Hepatic stellate cell (primary cell): ENCODE measurements around the gene ZNF280A.
"Not testable (repeated sequence)": the region's sequence is repeated elsewhere in the genome, so short reads cannot be mapped to it uniquely, and the experiment has no call there.

Source experiments
- DNase-seq: peaks from one replicate; pipeline ENCODE4 v3.0.0; 2011; ENCODE audit warnings: low spot score

ZNF280A gene

DNA sequence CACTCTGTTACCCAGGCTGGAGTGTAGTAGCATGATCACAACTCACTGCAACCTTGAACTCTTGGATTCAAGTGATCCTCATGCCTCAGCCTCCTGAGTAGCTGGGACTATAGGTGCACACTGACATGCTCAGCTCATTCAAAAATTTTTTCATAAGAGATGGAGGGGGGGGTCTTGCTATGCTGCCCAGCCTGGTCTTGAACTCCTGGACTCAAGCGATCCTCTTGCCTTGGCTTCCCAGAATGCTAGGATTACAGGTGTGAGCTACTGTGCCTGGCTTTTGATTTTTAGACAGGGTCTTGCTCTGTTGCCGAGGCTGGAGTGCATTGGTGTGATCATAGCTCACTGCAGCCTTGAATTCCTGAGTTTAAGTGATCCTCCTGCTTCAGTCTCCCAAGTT lies 25.0 kb upstream of the ZNF280A start:
- DNase-seq: no peak

DNA sequence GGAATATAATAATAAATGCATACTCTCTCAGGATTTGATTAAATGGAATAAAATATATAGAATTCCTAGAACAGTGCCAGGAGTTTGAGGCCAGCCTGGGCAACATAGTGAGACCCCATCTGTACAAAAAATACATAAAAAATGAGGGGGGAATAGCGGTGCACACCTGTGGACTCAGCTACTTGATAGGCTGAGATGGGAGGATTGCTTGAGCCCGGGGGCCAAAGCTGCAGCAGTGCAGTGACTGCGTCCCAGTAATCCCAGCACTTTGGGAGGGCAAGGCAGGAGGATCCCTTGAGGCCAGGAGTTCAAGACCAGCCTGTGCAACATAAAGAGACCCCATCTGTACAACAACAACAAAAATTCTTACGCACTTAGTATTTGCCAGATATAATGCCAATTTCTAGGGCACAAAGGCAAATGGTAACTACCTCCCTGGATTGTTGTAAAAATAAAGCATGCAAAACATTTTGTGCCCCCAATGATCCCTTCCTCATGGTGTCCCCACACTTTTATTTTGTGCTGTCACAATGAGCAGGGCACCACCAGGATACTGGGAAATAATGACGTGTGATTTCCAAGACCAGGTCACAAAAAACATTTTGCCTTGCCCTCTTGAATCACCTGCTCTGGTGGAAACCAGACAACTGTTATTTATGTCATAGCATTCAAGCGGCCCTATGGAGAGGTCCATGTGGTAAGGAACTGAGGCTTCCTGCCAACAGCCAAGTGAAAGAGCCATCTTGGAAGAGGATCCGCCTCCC lies 18.3 kb upstream of the ZNF280A start:
- DNase-seq: no peak

DNA sequence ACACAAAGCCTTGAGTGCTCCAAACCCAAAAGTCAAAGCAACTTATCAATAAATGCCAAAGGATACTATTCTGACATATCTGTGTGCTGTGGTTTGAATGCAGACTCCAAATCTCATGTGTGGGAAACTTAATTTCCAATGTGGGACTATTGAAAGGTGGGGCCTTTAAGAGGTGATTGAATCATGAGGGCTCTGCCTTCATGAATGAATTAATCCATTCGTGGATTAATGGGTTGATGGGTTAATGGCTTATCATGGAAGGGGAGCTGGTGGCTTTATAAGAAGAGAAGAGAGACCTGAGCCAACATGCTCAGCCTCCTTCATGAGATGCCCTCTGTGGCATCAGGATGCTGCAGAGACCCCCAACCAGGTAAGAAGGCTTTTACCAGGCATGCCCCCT lies 16.8 kb upstream of the ZNF280A start:
- DNase-seq: no peak

DNA sequence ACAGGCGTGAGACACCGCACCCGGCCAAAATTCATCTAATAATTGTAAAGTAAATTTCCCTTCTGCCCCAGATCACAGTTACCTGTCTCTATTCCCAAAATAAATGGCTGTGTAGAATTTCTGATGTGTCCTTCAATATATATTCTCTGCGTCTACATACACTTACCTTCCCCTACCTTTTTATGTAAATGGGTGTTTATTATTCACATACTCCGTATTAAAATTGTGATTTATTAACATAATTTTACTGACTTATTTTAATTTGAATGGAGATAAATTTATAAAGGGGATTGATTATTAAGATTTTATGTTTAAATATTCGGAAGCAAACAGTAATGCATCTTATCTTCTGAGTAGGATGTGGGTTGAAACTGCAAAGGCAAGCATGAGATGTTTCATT lies 16.4 kb upstream of the ZNF280A start:
- DNase-seq: no peak

DNA sequence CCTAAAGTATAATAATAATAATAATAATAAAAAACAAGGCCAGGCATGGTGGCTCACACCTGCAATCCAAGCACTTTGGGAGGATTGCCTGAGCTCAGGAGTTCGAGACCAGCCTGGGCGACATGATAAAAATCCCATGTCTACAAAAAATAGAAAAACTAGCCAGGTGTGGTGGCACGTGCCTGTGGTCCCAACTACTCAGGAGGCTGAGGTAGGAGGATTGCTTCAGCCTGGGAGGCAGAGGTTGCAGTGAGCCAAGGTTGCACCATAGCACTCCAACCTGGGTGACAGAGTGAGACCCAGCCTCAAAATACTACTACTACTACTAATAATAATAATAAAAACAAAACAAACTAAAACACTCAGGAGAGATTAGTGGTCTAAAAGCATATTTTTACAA lies 15.6 kb upstream of the ZNF280A start:
- no peak for DNase-seq

DNA sequence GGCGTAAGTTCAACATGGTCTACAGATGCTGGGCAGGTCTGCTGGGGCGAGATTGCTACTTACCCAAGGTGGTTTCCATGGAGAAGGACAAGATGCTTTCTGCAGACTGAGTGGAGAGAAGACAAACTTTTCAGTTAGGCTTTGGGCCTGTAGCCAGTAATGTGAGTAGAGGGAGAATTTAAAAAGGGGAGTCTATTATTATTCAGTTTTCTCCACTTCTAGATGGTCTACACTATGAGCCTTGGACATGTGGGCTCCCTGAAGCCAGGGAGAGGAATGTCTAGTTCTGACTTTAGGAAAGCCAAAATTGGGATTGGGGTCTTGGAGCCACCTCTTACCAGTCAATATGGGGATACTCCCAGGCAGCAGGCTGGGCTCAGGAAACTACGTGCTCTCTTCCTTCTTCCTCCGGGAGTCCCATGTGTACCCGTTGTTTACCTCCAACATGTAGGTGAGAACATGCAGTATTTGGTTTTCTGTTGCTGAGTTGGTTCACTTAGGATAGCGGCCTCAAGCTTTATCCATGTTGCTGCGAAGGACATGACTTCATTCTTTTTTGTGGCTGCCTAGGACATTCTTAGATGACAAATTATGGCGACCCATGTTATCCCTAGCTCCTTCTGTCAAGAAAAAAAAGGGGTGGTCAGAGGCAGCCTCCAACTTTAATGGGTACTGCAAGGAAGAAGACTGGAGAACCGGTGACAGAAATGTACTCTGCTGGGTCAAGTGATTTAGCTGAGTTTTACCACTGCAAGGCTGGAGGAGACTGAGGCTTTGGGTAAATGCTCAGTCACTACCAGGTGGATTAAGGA lies 14.7 kb upstream of the ZNF280A start:
- DNase-seq: no peak

DNA sequence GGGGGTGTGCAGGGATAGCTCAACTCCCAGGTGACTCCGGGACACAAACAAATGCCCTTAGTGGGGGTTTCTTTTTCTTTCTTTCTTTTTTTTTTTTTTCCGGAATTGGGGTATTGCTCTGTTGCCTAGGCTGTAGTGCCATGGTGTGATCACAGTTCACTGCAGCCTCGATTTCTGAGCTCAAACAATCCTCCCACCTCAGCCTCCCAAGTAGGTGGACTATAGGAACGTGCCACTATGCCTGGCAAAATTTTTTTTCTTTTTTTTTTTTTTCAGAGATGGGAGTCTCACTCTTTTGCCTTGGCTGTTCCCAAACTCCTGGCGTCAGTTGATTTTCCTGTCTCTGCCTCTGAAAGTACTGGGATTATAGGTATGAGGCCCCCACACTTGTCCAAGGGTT lies 13.8 kb upstream of the ZNF280A start:
- no peak for DNase-seq

DNA sequence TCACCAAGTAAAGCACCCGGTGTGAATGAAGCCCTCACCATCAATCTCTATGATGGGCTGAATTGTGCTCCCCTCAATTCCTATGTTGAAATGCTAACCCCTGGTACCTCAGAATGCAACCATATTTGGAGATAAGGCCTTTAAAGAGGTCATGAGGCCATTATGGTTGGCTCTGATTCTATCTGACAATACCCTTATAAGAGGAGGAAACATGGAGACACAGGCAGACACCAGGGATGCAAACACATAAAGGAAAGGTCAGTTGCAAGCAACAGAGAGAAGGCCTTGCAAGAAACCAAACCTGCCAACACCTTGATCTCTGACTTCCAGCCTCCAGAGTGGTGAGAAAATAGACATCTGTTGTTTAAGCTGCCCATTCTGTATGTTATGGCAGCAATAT lies 13.3 kb upstream of the ZNF280A start:
- no peak for DNase-seq

DNA sequence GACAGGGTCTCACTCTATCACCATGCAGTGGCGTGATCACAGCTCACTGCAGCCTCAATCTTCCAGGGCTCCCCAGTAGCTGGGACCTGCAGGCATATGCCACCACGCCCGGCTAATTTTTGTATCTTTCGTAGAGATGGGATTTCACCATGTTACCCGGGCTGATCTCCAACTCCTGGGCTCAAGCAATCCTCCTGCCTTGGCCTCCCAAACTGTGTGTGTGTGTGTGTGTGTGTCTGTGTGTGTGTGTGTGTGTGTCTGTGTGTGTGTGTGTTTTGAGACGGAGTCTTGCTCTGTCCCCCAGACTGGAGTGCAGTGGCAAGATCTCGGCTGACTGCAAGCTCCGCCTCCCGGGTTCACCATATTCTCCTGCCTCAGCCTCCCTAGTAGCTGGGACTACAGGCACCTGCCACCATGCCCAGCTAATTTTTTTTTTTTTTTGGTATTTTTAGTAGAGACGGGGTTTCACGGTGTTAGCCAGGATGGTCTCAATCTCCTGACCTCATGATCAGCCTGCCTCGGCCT lies 12.5 kb upstream of the ZNF280A start:
- DNase-seq: not testable (repeated sequence)

DNA sequence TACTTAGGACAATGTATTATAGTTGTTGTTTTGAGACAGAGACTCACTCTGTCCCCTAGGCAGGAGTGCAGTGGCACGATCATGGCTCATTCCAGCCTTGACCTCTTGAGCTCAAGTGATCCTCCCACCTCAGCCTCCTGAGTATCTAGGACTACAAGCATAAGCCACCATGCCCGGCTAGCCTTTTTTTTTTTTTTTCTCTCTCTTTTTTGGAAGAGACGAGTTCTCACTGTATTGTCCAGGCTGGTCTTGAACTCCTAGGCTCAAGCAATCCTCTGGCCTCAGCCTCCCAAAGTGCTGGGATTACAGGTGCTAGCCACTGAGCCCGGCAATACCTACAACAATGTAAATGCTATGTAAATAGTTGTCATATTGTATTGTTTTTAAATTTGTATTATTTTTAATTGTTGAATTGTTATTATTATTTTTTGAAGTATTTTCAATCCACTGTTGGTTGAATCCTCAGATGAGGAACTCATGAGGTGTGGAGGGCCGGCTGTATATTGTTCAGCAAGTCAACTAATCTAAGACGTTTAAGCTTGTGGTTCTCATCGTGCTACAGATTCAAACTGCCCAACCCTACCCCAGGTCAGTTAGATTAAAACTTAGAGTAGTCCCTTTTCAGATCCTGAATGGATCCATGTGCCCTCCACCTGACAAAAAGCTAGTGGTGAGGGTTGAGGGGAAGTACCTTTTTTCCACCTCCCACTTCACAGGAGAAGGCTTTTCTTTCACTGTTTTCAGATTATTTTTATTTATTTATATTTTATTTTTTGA lies 11.9 kb upstream of the ZNF280A start:
- no peak for DNase-seq

DNA sequence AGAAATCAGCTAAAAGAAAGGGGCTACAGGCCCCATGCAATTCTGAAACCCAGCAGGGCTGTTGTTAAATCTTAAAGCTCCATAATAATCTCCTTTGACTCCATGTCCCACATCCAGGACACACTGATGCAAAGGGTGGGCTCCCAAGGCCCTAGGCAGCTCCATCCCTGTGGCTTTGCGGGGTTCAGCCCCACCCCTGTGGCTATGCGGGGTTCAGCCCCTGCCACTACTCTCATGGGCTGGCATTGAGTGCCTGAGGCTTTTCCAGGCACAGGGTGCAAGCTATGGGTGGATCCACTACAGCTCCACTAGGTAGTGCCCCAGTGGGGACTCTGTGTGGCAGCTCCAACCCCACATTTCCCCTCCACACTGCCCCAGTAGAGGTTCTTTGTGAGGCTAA lies 8.7 kb upstream of the ZNF280A start:
- DNase-seq: no peak

DNA sequence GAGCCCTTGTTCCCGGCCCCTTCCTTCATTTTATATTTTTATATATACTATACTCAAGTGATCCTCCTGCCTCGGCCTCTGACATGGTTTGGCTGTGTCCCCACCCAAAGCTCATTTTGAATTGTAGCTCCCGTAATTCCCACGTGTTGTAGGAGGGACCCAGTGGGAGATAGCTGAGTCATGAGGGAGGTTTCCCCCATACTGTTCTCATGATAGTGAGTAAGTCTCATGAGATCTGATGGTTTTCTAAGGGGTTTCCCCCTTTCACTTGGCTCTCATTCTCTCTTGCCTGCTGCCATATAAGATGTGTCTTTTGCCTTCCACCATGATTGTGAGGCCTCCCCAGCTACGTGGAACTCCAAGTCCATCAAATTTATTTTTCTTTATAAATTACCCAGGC lies 7.2 kb upstream of the ZNF280A start:
- no peak for DNase-seq

DNA sequence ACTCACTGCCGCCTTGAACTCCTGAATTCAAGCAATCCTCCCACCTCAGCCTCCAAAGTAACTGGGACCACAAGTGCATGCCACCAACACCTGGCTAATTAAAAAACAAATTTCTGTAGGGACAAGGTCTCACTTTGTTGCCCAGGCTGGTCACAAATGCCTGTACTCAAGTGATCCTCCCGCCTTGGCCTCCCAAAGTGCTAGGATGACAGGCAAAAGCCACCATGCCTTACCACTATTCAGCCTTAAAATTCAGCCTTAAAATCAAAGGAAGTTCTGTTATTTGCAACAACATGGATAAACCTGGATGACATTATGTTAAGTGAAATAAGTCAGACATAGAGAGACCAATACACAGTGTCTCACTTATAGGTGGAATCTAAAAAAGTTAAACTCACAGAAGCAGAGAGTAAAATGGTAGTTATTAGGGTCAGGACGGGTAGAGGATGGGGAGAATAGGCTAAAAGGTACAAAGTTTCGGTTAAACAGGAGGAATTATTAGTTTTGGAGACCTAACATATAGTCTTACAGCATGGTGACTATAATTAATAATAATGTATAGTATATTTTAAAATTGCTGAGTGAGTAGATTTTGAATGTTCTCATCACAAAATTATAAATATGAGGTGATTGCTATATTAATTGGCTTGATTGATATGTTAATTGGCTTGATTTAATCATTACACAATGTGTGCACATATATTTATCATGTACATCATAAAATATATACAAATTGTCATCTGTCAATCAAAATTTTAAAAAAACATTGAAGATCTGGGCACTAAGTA lies 6.2 kb upstream of the ZNF280A start:
- no peak for DNase-seq

DNA sequence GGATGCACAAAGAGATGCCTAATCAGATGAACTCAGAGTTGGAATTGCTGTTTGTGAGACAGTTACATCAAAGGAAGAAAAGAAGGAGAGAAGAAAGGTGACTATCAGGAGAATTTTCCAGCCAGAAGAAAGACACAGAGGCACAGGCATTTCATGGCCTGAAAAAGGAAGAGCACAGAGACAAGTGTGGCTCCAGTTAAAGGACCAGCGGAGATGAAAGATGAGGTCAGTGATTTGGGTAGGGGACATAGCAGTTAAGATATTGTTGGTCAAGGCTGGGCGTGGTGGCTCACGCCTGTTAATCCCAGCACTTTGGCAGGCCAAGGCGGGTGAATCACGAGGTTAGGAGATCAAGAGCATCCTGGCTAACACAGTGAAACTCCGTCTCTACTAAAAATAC lies 3.4 kb upstream of the ZNF280A start:
- no peak for DNase-seq

DNA sequence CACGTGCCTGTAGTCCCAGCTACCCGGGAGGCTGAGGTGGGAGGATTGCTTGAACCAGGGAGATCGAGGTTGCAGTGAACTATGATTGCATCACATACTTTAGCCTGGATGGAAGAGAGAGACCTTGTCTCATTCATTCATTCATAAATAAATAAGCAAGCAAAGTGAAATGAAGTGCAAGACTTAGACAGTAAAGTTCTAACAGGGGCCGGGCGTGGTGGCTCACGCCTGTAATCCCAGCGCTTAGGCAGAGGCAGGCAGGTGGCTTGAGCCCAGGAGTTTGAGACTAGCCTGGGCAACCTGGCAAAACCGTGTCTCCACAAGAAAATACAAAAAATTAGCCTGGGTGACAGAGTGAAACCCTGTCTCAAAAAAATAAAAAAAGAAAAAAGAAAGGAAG lies 1.6 kb upstream of the ZNF280A start:
- no peak for DNase-seq

DNA sequence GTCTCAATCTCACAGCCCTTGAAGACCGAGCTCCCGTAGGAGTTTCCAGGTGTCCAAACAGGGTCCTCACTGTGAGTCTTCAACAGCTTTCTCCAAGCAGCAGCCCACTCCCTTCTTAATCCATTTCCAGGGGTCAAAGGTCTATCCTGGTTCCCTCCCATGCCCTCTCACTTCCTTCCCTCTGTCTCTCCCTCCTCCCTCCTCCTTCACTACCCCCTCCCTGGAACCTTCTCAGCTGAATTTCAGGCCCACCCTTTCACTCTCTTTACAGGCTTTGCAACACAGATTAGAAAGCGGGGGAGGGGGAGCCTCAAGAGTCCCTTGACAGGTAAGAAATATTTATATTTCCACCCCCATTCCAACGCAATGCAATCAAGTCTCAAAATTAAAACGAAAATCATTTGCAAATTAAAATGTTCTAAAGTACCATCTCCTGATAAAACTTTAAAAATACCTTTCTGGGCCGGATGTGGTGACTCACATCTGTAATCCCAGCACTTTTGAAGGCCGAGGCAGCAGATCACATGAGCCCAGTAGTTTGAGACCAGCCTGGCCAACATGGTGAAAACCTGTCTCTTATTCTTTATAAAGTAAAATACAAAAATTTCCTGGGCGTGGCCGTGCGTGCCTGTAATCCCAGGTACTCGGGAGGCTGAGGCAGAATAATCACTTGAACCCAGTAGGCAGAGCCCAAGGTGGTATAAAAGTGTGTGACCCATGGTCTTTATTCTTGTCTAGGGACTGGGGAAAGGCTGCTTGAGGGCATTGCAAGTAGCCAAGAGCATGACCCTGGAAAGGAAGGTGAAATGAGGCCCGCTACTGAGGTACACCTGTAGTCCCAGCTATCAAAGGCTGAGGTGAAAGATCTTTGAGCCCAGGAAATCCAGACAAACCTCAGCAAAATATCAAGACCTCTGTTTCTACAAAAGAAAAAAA lies 865 bp upstream of the ZNF280A start:
- DNase-seq: no peak

DNA sequence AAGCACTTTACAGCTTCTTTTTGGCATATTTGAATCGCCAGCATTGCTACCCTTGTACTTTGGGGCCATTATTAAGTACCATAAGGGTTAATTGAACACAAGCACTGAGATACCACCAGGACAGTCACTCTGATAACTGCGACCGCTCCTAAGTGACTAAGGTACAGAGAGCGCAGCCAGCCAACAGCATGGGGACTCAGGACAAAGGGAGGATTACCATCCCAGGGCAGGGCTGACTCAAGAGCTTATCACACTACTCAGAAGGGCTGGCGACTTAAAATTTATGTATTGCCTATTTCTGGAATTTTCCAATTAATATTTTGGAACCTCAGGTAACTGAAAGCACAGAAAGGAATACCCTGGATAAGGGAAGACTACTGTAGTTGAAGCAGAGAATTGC lies 479 bp downstream of the ZNF280A start:
- no peak for DNase-seq

DNA sequence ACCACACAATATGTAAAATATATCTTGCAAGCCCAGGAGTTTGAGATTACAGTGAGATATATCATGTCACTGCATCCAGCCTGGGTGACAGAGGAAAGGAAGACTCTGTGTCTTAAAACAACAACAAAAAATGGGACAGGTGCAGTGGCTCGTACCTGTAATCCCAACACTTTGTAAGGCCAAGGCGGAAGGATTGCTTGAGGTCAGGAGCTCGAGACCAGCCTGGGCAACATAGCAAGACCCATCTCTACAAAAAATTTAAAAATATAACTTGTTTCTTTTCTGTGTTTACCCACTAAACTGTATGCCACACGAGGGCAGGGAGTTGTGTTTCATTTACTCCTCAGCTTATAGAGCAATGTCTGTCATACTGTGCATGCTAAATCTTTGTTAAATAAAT lies 3.1 kb downstream of the ZNF280A start:
- no peak for DNase-seq

DNA sequence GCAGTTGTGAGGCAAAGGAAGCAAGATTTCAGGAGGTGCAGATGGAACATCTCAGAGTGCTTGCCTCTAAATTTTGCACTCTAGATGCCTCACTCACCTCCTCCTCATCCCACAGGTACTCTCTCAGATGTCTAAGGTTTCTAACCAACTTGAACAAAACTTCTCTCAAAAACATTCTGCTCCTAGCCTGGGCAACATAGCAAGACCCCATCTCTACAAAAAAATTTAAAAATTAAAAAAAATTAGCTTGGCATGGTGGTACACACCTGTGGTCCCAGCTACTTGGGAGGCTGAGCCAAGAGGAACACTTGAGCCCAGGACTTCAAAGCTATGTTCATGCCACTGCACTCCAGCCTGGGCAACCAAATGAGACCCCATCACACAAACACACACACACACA lies 4.2 kb downstream of the ZNF280A start:
- DNase-seq: no peak

DNA sequence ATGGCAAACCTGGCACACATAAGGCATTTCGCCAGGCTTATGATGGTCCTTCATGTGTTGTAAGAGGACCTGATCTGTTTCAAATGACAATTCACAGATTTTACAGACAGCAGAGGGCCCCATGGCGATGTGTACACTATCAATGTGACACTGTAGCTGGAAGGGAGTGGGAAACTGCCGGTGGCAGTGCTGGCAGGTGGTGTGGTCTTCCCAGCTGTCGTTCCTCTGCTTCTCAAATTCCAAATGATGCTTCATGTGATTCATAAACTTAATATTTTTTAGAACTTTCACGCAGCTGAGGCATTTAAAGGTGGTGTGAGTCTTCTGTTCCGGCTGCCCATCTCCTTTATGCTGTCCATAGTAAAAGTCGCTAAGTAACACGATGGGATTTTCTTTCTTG lies 5.6 kb downstream of the ZNF280A start:
- not testable (repeated sequence) for DNase-seq

DNA sequence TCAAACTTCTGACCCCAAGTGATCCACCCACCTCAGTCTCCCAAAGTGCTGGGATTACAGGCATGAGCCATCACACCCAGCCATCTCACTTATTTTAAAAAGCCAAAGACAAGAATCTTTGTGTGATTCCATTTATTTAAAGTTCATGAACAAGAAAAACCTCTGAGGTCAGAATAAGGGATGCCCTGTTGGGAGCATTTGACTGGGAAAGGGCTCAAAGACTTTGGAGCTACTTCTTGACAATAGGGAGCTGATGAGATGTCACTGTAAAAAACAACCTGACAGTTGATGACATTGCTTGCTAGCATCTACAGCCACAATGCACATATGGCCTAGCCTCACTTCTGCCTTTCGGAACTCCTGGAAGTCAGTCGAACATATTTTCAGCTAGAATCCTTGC lies 6.5 kb downstream of the ZNF280A start:
- DNase-seq: no peak
